ENCODE data around the gene HDAC9.

- no peak for TF ChIP-seq CTCF (IDR thresholded peaks at IDR 0.05; ENCODE audit: low read depth, low read length, poor library complexity, severe bottlenecking)
- no peak for TF ChIP-seq EZH2phosphoT487 (IDR thresholded peaks at IDR 0.05; ENCODE audit: borderline replicate concordance, low read length)
Measured at GRCh38 chr7:18555120-18555519, 59.6 kb downstream of the HDAC9 start.

Data from DOHH2 (cell line).